T-helper 1 cell treated with Interleukin-12 subunit alpha and Interleukin-12 subunit beta and Interleukin-4 antibody, amounts not matched to agents 30 ng/mL and 1 ng/mL, for 36 hours (primary cell): Measurements from ENCODE around the gene HBB. TPM values are rescaled to one million over a fixed set of nuclear protein-coding genes. Genes with fewer than 3 reads are reported as not detected.

Source experiments
- intact Hi-C: fragments of 100-400 bp; cut with micrococcal nuclease; formaldehyde crosslinking; loops from one replicate; pipeline ENCODE4 v1.15.1; 2024
- total RNA-seq: library from RNA; stranded (reverse); gene quantifications from 2 replicates; pipeline ENCODE4 v1.2.3, GENCODE V29; 2022

The HBB gene
- total RNA-seq, 1 donor from 2014 or later, result not detected

DNA sequence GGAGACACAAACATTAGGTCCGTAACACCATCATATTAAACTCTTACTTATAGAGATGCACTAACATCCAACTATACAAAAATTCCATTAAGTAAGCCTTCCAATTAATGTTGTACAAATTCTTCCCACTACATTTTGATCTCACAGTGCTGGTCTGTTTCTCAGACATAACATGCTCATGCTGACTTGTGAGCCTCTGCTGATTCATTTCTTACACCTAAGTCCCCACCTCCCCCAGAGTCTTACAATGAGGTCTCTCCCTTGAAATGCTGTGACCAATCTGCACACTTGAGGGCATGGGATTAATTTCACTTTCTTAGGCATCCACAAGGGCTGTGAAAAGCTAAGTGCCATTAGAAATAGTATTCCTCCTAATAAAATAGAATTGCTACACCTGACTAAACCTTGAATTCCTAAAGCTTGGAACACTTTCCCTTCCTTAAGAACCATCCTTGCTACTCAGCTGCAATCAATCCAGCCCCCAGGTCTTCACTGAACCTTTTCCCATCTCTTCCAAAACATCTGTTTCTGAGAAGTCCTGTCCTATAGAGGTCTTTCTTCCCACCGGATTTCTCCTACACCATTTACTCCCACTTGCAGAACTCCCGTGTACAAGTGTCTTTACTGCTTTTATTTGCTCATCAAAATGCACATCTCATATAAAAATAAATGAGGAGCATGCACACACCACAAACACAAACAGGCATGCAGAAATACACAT is 20.8 kb upstream of the HBB start:
- intact Hi-C loops, result no loop called here

DNA sequence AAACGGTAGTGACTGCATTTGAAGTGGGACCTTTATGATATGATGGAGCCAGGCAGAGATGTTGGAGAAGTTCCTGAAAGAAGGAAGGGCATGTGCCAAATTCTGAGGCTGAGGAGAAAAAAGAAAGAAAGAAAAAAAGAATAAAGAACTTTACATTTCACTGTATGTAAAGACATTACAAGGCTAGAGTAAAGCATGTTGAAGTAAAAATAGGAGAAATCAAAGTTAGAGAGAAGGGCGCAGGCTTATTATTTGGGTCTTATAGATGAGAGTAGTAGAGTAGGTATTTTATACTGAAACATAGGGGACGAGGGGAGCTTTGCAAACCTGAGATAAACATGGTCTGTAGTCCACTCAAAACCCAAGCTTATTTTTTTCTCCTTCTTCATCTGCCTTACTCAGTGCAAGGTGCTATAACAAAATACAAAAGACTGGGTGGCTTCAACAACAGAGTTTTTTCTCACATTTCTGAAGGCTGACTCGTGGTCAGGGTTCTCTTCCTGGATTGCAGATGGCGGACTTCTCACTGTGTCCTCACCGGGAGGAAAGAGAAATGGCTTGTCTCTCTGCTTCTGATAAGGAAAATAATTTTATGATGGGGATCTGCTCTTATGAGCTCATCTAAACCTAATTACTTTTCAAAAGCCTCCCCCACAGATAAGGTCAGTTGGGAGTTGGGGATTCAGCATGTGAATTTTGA is 20.1 kb upstream of the HBB start:
- intact Hi-C loops, result no loop called here

DNA sequence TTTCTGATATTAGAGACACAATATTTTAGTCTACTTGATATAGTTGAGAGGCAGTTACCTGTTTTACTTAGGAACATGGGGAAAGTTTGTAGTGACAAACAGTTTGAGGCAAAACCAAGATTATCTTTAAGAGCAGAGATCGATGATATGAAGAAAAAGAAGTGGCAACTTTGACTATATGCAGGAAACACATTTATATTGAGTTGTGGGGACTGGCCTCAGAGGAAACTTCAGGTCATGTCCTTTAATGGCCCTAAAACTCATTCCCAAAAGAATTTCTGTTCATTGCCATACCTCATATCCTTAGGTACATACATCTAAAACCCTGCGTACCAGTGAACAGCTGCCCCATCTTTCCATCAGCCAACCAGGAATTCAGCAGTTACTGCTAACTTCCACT is 18.3 kb upstream of the HBB start:
- intact Hi-C loops, result no loop called here

DNA sequence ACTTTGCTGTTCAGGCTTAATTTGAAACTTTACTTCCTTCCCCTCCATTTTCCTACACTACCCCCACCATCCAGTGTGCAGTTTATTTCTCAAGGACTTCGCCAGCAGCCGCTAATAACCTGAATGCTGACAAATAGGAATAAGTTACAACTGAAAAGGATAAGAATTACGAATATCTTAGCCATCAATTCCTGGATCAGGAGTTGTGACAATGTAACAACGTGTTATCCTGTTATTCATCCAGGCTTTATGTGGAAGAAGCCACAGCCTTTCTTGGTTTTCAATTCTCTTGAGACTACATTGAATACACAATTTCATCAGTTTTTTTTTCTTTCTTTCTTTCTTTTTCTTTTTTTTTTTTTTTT is 16.9 kb upstream of the HBB start:
- intact Hi-C loops, result no loop called here

DNA sequence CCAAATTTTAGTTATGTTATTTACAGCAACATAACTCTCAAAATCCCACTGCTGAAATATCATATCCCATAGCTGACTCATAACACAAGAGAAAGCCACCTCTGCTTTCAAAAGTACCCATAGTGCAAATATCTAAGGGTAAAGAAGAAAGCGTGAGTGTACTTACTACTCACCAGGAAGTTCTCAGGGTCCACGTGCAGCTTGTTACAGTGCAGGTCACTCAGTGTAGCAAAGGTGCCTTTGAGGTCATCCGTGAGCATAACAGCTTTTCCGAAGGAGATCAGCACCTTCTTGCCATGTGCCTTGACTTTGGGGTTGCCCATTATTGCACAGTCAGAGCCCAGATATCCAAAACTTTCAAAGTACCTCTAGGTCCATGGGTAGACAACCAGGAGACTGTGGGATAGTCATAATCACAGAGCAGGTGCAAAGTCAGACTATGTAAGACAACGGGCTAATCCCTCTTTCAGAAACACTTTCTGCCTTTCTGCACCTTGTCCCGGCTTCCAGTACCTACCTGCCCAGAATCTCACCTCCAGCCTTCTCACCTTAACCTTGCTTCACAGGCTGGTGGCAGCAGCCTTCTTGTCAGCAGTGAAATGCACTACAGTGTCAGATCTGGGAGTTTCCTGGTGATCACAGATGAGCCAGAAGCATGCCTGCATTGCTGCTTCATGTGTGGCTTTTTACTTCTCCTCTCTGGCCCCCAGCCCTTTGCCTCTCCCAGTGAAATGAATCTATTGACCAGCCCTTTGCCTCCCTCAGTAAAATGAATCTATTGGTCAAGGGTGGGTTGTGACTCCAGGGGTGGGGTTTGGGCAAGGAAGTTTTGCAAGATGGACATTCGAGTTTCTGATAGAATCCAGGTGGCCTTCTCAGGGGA is 16.3 kb upstream of the HBB start:
- intact Hi-C loops, result no loop called here

DNA sequence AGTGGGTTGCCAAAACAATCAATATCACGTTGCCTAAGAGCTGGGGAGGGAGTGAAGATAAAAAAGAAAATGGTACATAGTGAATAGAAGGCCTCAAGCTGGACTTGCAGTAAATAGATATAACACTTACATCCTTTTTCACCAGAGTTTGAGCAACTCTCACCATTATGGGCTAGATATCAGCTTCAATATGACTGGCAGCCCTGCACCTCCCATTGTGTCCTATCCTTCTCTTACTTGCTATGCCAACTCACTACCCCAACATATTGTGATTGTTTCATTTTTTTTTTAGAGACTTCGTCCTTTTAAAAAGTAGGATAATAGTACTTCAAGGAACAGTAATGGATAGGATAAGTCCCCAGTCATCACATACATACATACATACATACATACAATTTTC is 15.3 kb upstream of the HBB start:
- intact Hi-C loops, result no loop called here

DNA sequence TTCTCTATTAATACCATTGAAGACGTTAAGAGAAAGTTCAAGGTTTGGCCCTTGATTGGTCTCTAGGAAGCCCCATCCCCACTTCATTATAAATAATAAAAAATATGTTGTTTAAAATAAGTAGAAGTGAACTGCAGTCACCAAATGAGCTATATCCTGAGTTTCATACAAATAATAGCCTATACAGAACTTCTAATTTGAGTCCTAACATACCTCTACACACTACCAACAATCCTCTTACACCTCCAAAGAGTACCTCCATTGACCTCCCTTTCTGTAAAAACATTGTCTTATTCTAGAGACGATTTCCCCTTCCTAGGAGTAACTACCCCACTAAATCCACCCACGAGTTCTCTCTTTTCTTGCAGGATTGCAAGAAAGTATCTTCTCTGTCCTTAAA is 14.6 kb upstream of the HBB start:
- intact Hi-C loops, result no loop called here

DNA sequence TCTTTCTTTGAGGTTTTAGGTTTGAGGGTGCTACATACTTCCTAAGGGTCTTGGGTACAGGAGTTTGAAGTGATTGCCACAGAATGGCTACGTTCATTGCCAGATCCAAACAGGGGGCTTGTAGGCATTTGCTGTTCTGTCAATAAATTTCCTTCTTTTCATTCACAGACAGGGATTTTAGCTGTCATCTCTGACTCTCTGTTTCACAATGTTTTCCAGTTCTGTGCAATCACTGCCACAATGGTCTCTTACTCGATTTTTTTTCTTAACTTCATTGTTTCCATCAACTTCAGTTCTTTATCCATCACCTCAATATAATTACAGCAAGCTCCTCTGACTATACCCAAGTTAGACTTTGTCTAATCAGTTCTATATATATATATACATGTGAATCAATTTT is 13.6 kb upstream of the HBB start:
- intact Hi-C loops, result no loop called here

DNA sequence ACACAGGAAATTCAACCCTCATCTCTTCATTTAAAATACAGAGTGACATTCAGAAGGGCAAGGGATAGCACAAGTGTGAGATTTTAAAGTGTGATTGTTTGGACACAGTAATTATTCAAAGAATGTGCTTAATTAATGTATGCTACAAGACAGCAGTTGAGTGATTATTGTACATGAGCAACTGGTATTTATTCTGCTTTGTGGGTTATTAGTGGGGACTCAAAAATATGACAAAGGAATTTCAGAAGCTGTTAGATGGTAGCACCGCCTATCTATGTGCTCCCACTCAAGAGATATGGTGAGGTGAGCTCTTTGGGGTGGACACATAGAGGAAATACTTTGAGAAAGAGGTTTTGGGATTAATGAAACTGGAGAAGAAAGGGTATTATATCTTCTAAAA is 13.2 kb upstream of the HBB start:
- intact Hi-C loops, result no loop called here

DNA sequence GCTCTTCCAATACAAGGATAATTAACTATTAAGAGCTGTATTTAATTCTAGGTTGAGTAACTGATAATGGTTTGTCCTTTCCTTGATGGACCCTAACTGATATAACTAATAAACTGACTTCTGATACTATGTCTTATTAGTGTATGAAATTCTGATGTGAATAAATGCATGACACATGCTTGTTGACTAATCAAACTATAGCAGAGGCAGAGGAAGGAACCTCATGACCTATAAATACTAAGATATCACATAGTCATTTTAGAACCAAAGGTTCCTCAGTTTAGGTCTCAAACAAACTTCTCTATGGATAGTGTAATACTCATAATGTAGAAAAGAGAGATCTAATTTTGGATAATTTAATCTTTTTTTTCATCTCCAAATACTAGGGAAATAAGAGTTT is 12.2 kb upstream of the HBB start:
- intact Hi-C loops, result no loop called here

DNA sequence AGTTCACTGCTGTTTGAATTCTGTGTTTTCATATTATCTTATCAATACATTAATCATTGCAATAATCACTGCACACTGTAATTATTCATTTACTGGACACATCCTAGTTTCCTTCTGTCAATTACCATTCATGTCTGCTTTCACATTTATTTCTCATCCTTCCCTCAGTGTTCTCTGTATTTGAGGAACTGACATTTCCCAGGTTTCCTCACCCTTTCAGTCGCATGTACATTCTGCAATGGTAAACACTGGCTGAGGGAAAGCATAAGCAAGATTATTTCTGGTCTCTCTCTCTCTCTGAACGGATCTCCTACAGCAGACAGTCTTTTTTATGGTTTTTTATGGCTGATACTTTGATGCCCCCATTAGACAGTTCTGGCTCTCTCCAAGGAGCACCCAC is 11.6 kb upstream of the HBB start:
- intact Hi-C loops, result no loop called here

DNA sequence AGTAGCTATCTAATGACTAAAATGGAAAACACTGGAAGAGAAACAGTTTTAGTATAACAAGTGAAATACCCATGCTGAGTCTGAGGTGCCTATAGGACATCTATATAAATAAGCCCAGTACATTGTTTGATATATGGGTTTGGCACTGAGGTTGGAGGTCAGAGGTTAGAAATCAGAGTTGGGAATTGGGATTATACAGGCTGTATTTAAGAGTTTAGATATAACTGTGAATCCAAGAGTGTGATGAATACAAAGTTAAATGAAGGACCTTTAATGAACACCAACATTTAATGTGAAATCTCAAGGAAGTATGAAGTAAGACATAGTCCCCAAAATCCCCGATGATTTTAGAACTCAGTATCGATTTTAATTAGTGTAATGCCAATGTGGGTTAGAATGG is 10.5 kb upstream of the HBB start:
- intact Hi-C loops, result no loop called here

DNA sequence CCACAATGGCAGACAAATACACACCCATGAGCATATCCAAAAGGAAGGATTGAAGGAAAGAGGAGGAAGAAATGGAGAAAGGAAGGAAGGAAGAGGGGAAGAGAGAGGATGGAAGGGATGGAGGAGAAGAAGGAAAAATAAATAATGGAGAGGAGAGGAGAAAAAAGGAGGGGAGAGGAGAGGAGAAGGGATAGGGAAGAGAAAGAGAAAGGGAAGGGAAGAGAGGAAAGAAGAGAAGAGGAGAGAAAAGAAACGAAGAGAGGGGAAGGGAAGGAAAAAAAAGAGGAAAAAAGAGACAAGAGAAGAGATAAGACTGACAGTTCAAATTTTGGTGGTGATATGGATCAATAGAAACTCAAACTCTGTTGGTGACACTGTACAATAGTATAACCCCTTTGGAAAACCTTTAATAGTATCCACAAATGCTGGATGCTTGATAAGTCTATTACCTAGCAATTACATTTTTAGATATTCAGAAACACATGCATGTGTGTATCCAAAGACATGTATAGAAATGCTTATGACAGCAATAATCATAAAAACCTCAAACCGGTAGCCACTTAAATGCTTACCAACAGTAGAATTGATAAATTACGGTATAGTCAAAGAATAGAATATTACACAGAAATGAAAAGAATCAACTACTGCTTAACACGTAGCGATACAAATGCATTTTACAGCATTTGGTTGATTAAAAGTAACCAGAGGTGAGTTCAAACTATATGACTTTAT is 8.7 kb upstream of the HBB start:
- intact Hi-C loops, result no loop called here

DNA sequence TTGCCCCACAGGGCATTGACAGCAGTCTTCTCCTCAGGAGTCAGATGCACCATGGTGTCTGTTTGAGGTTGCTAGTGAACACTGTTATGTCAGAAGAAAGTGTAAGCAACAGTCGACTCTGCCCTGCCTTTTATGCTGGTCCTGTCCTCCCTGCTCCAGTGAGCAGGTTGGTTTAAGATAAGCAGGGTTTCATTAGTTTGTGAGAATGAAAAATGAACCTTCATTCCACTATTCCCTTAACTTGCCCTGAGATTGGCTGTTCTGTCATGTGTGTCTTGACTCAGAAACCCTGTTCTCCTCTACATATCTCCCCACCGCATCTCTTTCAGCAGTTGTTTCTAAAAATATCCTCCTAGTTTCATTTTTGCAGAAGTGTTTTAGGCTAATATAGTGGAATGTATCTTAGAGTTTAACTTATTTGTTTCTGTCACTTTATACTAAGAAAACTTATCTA is 7.5 kb upstream of the HBB start, which contains the start of gene HBD:
Gene HBD, minus strand, starts transcription at position 103 of the 454 bp plus-strand sequence. Its CDS starts 50 bp downstream, at position 53.
- intact Hi-C loops, result no loop called here

DNA sequence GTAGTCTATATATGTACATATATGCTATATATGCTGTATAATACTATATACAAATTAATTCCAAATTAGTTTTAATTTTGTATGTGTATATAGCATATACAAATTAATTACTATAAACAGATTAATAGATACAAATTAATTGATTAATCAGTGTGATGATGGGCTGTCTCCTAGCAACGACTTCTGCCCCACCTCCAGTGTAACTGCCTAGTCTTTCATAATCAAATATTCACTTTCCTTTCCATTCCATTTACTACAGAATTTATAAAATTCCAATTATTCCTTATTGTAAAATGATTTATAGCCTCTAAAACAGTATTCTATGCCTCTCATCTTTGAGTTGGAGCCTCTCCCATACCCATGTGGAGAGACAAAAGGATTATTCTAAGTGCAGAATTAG is 6.4 kb upstream of the HBB start:
- intact Hi-C loops, result no loop called here

DNA sequence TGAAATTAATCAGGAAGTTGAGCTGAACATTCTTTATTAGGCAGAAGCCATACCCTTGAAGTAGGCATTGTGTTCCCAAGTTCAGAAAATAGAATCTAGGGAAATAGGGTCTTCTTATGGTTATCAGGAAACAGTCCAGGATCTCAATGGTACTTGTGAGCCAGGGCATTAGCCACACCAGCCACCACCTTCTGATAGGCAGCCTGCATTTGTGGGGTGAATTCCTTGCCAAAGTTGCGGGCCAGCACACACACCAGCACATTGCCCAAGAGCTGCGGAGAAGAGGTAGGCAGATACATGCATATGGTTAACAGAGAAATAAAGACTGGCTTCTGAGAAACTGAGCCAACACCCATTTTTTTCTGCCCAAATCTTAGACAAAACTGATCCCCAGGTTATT is 6.0 kb upstream of the HBB start:
- intact Hi-C loops, result no loop called here

DNA sequence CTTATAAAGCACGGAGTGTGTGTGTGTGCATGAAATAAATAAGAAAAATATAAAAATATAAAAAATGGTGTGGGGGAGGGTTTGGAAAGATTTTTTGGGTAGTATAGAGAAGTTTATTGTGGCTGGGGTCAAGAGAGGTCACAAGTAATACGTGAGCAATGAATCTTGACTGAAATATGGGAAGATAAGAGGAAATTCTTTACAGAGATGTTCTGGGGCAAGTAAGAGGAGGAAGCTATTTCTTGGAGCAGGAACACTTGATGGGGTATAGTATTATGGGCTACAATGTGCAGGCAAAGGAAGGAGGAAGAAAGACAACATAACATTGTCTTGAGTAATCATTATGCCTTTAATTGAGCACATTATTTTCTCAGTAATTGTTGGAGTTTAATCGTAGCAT is 5.3 kb upstream of the HBB start:
- intact Hi-C loops, result no loop called here

DNA sequence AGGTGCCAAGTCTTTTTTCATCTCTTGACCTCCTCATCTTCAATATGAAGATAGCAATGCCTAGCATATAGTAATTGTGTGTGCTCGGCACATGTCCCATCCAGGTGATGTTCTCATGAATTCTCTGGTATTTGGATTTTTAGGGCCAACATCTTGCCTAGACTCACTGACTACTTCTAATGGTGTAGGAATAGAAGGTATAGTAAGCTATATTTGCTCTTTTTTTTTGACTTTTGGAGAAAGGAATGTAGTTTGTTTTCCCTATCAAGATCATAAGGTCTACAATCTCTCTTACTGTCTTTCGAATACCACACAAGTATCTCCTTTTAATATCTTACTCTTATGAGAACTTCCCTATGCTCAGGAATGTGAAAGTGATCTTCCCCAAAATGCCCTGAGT is 4.2 kb upstream of the HBB start:
- intact Hi-C loops, result no loop called here

DNA sequence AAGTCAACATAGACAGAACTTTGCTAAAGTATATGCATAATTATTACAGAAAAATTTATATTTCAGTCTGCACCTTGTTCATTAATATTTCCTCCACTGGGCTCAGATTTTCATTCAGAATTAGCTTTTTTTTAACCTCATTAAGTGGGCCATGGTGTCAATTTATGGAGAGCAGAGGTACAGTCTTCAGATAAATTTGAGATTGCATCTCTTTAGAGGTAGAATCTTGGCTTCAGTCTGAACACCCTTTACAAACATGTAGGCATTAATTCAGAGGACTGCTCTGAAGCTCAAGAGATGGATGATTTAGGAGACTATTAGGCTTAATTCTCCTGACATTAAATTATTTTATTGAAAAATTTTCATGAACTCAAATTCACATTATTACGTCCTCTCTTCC is 3.4 kb upstream of the HBB start:
- intact Hi-C loops, result no loop called here

DNA sequence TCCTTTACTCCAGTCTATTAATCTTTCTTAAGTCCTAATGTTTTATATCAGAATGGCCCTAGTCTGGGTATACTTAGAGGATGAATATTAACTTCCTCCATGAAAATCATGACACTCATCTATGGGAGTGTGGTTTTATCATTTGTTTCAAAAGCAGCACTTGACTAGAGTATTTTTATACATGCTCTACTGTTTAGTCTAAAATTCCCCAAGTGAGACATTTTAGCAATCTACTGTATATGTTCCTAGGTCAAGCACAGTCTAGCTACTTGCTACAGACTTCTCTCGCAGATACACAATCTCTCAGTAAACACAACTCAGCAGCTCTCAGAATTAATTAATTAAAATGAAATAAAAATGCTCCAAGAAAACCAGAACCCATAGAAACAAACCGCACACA is 2.9 kb upstream of the HBB start:
- intact Hi-C loops, result no loop called here

DNA sequence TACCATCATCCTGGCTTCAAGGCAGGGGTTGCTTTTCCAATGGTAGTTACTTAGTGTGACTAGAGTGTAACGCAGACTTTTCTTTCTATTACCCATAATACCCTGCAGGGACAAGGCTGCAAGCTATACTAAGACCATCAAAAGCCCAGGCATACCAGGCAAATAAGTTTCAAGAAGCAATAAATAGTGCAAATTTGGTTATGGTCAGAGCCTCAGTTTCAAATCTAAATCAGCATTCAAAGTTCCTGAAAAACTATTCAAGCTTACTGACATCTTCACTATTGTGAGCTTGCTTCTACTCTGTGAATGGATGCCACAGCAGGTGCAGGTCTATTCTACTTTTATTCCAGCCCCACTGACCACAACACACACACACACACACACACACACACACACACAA is 2.5 kb upstream of the HBB start:
- intact Hi-C loops, result no loop called here

DNA sequence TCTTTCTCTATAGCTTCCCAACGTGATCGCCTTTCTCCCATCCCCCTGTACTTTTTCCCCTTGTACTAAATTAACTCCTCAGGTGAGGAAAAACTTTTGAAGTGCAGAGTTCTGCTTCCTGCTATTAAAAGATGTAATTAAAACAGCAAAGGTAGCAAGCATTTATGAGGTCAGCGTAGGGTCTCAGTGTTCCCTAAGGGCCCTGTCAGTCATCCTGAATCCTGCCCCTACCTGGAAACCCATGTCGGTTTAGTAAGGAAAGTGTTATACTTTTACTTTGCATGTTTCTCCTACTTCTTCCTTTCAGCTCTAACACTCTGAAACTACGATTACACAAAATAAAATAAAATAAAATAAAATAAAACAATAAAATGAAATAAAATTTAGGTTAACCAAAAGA is 1.3 kb upstream of the HBB start:
- intact Hi-C loops, result no loop called here
